GM23338 (cell line): ENCODE measurements around the gene UBE2S.

Experiments
- CREB1 ChIP-seq: fragments of 250-450 bp; sonication (Bioruptor Pico); IDR thresholded peaks from 2 replicates; pipeline ENCODE4 v1.5.0; 2020; ENCODE audit warnings: low read depth, mild to moderate bottlenecking, moderate library complexity
- EZH2 ChIP-seq: fragments of 200-600 bp; sonication (generic); IDR thresholded peaks from one replicate; pipeline ENCODE4 v1.8.0; 2017; ENCODE audit warnings: antibody characterized with exemption, mild to moderate bottlenecking, low read depth; ENCODE audit not compliant: unreplicated experiment
- EZH2phosphoT487 ChIP-seq: fragments of 200-600 bp; sonication (generic); IDR thresholded peaks from one replicate; pipeline ENCODE4 v1.8.1; 2018; ENCODE audit warnings: antibody characterized with exemption; ENCODE audit not compliant: unreplicated experiment
- NANOG ChIP-seq: IDR thresholded peaks from 2 replicates; pipeline ENCODE4 v1.6.1; 2016; ENCODE audit warnings: antibody characterized with exemption, borderline replicate concordance
- POLR2AphosphoS5 ChIP-seq: IDR thresholded peaks from 2 replicates; pipeline ENCODE4 v1.6.1; 2016; ENCODE audit warnings: antibody characterized with exemption, low read depth
- TF ChIP-seq, protein P1 (sequence below), 2 experiments: fragments of 200-600 bp in 1 of 2; sonication (generic) in 1 of 2; conservative IDR thresholded peaks; 2 replicates each; pipeline versions ENCODE4 v1.5.1 to v1.6.1; 2016 to 2017; ENCODE audit warnings: antibody characterized with exemption in 2 of 2, low read depth in 2 of 2, mild to moderate bottlenecking in 2 of 2, moderate library complexity in 1 of 2
- TF ChIP-seq, protein P2 (sequence below): IDR thresholded peaks from one replicate; pipeline ENCODE4 v1.6.1; 2018; ENCODE audit warnings: antibody characterized with exemption; ENCODE audit not compliant: unreplicated experiment
- TF ChIP-seq, protein P3 (sequence below): fragments of 250-450 bp; sonication (Bioruptor Pico); IDR thresholded peaks from 2 replicates; pipeline ENCODE4 v1.5.0; 2020; ENCODE audit warnings: mild to moderate bottlenecking, moderate library complexity

DNA sequence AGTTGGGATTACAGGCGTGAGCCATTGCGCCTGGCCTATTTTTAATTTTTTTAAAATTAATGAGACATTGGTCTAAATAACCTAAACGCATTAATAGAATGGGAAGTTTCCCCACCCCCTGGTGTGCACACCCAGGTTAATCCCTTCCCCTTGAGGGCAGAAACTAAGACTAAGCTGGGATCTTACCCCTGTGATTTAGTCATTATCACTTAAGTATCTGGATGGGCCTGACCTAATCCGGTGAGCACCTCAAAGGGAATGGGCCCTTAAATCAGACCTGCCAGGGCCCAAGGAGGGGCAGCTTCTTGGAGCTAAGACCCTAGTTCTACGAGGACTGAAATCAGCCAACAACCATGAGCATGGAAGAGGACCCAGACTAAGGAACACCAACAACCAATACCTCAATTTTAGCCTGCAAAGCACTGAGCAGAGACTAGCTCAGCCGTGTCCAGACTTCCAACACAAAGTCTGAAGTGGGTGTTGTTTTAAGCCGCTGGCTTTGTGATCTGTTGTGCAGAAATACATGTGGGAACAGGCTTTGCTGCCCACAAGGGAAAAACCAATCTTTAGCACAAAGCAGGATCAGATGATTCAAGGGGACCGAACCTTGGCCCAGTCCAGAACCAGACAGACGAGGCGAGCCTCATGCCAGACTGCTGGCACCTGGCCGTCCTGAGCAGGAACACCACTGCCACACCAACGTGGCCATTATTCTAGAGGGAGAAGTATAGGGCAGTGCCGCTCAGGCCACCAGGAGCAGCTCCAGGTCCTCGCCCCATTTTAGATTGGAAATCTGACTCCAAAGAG is 7.1 kb downstream of the UBE2S start:
- TF ChIP-seq EZH2 (no peak), POLR2AphosphoS5 (no peak; the same call in none of the 2 replicates), CREB1 (CRISPR knock-in tag) (no peak), EZH2phosphoT487 (no peak), NANOG (no peak)
- TF ChIP-seq, protein P1, sequence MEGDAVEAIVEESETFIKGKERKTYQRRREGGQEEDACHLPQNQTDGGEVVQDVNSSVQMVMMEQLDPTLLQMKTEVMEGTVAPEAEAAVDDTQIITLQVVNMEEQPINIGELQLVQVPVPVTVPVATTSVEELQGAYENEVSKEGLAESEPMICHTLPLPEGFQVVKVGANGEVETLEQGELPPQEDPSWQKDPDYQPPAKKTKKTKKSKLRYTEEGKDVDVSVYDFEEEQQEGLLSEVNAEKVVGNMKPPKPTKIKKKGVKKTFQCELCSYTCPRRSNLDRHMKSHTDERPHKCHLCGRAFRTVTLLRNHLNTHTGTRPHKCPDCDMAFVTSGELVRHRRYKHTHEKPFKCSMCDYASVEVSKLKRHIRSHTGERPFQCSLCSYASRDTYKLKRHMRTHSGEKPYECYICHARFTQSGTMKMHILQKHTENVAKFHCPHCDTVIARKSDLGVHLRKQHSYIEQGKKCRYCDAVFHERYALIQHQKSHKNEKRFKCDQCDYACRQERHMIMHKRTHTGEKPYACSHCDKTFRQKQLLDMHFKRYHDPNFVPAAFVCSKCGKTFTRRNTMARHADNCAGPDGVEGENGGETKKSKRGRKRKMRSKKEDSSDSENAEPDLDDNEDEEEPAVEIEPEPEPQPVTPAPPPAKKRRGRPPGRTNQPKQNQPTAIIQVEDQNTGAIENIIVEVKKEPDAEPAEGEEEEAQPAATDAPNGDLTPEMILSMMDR (conservative IDR thresholded peaks at IDR 0.05; ENCODE audit: low read depth in 2 of 2) = no peak
- TF ChIP-seq, protein P2, sequence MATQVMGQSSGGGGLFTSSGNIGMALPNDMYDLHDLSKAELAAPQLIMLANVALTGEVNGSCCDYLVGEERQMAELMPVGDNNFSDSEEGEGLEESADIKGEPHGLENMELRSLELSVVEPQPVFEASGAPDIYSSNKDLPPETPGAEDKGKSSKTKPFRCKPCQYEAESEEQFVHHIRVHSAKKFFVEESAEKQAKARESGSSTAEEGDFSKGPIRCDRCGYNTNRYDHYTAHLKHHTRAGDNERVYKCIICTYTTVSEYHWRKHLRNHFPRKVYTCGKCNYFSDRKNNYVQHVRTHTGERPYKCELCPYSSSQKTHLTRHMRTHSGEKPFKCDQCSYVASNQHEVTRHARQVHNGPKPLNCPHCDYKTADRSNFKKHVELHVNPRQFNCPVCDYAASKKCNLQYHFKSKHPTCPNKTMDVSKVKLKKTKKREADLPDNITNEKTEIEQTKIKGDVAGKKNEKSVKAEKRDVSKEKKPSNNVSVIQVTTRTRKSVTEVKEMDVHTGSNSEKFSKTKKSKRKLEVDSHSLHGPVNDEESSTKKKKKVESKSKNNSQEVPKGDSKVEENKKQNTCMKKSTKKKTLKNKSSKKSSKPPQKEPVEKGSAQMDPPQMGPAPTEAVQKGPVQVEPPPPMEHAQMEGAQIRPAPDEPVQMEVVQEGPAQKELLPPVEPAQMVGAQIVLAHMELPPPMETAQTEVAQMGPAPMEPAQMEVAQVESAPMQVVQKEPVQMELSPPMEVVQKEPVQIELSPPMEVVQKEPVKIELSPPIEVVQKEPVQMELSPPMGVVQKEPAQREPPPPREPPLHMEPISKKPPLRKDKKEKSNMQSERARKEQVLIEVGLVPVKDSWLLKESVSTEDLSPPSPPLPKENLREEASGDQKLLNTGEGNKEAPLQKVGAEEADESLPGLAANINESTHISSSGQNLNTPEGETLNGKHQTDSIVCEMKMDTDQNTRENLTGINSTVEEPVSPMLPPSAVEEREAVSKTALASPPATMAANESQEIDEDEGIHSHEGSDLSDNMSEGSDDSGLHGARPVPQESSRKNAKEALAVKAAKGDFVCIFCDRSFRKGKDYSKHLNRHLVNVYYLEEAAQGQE = no peak
- TF ChIP-seq, protein P3, sequence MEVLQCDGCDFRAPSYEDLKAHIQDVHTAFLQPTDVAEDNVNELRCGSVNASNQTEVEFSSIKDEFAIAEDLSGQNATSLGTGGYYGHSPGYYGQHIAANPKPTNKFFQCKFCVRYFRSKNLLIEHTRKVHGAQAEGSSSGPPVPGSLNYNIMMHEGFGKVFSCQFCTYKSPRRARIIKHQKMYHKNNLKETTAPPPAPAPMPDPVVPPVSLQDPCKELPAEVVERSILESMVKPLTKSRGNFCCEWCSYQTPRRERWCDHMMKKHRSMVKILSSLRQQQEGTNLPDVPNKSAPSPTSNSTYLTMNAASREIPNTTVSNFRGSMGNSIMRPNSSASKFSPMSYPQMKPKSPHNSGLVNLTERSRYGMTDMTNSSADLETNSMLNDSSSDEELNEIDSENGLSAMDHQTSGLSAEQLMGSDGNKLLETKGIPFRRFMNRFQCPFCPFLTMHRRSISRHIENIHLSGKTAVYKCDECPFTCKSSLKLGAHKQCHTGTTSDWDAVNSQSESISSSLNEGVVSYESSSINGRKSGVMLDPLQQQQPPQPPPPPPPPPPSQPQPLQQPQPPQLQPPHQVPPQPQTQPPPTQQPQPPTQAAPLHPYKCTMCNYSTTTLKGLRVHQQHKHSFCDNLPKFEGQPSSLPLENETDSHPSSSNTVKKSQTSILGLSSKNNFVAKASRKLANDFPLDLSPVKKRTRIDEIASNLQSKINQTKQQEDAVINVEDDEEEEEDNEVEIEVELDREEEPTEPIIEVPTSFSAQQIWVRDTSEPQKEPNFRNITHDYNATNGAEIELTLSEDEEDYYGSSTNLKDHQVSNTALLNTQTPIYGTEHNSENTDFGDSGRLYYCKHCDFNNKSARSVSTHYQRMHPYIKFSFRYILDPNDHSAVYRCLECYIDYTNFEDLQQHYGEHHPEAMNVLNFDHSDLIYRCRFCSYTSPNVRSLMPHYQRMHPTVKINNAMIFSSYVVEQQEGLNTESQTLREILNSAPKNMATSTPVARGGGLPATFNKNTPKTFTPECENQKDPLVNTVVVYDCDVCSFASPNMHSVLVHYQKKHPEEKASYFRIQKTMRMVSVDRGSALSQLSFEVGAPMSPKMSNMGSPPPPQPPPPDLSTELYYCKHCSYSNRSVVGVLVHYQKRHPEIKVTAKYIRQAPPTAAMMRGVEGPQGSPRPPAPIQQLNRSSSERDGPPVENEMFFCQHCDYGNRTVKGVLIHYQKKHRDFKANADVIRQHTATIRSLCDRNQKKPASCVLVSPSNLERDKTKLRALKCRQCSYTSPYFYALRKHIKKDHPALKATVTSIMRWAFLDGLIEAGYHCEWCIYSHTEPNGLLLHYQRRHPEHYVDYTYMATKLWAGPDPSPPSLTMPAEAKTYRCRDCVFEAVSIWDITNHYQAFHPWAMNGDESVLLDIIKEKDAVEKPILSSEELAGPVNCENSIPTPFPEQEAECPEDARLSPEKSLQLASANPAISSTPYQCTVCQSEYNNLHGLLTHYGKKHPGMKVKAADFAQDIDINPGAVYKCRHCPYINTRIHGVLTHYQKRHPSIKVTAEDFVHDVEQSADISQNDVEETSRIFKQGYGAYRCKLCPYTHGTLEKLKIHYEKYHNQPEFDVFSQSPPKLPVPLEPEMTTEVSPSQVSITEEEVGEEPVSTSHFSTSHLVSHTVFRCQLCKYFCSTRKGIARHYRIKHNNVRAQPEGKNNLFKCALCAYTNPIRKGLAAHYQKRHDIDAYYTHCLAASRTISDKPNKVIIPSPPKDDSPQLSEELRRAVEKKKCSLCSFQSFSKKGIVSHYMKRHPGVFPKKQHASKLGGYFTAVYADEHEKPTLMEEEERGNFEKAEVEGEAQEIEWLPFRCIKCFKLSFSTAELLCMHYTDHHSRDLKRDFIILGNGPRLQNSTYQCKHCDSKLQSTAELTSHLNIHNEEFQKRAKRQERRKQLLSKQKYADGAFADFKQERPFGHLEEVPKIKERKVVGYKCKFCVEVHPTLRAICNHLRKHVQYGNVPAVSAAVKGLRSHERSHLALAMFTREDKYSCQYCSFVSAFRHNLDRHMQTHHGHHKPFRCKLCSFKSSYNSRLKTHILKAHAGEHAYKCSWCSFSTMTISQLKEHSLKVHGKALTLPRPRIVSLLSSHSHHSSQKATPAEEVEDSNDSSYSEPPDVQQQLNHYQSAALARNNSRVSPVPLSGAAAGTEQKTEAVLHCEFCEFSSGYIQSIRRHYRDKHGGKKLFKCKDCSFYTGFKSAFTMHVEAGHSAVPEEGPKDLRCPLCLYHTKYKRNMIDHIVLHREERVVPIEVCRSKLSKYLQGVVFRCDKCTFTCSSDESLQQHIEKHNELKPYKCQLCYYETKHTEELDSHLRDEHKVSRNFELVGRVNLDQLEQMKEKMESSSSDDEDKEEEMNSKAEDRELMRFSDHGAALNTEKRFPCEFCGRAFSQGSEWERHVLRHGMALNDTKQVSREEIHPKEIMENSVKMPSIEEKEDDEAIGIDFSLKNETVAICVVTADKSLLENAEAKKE = no peak
